ENCODE results near the gene NOC3L. TPM values are rescaled to one million over a fixed set of nuclear protein-coding genes. Genes with fewer than 3 reads are reported as not detected.

NOC3L gene
- total RNA-seq, 2 donors from 2014 or later = 18.8 to 22.2 TPM

- H3K9me3 ChIP-seq (ENCODE audit: control insufficient read depth, low read length) = no peaks in the 10 kb centered on the region
- 83 to 94% methylated on average over 1 to 4 of the region's 4 CpGs for WGBS, 2 experiments (ENCODE audit: insufficient coverage in 1 of 2, insufficient read length in 1 of 2)
These were observed 75.8 kb downstream of the NOC3L start for GRCh38 chr10:94286901-94287300.

GRCh38 chr10:94285271-94285670 is 77.5 kb downstream of the NOC3L start:
- peaks cover 10% of the 10 kb centered on the region for H3K4me1 Mint-ChIP-seq
- H3K4me3 Mint-ChIP-seq = no peak overlapping the region
- H3K9me3 Mint-ChIP-seq = no peaks in the 10 kb centered on the region

More at GRCh38 chr10:94286901-94287300, 75.8 kb downstream of the NOC3L start:
- Histone ChIP-seq H3K27me3 (ENCODE audit: control insufficient read depth, insufficient read depth, low read length, poor library complexity, severe bottlenecking) (no peaks in the 10 kb centered on the region), H3K4me3 (ENCODE audit: low read length) (no peak overlapping the region), H3K9ac (ENCODE audit: extremely low read depth, low read length, poor library complexity, severe bottlenecking) (no peak overlapping the region), H3K36me3 (ENCODE audit: control insufficient read depth, insufficient read depth, low read length) (peaks cover 46% of the 10 kb centered on the region), H3K27ac (ENCODE audit: low read depth, low read length) (no peak overlapping the region), H3K4me1 (ENCODE audit: control insufficient read depth, insufficient read depth, low read length) (no peaks in the 10 kb centered on the region)
- no peaks in the 10 kb centered on the region for H3K27me3 Mint-ChIP-seq (ENCODE audit: insufficient read depth)
- H3K36me3 Mint-ChIP-seq (ENCODE audit: low read depth) = peaks cover 24% of the 10 kb centered on the region
- no peak for TF ChIP-seq CTCF (conservative IDR thresholded peaks at IDR 0.05)
- peaks cover 9% of the 10 kb centered on the region for H3K4me1 Mint-ChIP-seq
- DNase-seq = no peak
- H3K4me3 Mint-ChIP-seq = no peak overlapping the region
- H3K9me3 Mint-ChIP-seq = no peaks in the 10 kb centered on the region
- H3K27ac Mint-ChIP-seq = no peak overlapping the region

More at GRCh38 chr10:94285271-94285670, 77.5 kb downstream of the NOC3L start:
- Mint-ChIP-seq H3K27ac (no peak overlapping the region), H3K27me3 (ENCODE audit: insufficient read depth) (no peaks in the 10 kb centered on the region), H3K36me3 (ENCODE audit: low read depth) (peaks cover 22% of the 10 kb centered on the region)
- peaks cover 47% of the 10 kb centered on the region for H3K36me3 ChIP-seq (ENCODE audit: control insufficient read depth, insufficient read depth, low read length)
- H3K9ac ChIP-seq (ENCODE audit: extremely low read depth, low read length, poor library complexity, severe bottlenecking) = no peak overlapping the region
- 95 to 98% methylated on average over 6 to 7 of the region's 7 CpGs for WGBS, 2 experiments (ENCODE audit: insufficient coverage in 1 of 2, insufficient read length in 1 of 2)
- no peak for TF ChIP-seq CTCF (conservative IDR thresholded peaks at IDR 0.05)
- H3K4me3 ChIP-seq (ENCODE audit: low read length) = no peak overlapping the region
- no peak overlapping the region for H3K27ac ChIP-seq (ENCODE audit: low read depth, low read length)
- no peaks in the 10 kb centered on the region for H3K4me1 ChIP-seq (ENCODE audit: control insufficient read depth, insufficient read depth, low read length)
- H3K27me3 ChIP-seq (ENCODE audit: control insufficient read depth, insufficient read depth, low read length, poor library complexity, severe bottlenecking) = no peaks in the 10 kb centered on the region
- no peaks in the 10 kb centered on the region for H3K9me3 ChIP-seq (ENCODE audit: control insufficient read depth, low read length)
- no peak for DNase-seq

Other genes with a start within 250 kb of the NOC3L start
- 1 to 10 TPM; 7.0 to 7.4 TPM for gene TBC1D12, start 39.6 kb upstream of the NOC3L start, total RNA-seq
- 100 to 1,000 TPM; 224 to 288 TPM for gene HELLS, start 182.8 kb upstream of the NOC3L start, total RNA-seq